HG03354 (cell line): ENCODE results near the gene GALNTL6.

Experiments used
- ATAC-seq: cut with Tn5 transposase; IDR thresholded peaks from one replicate; pipeline ENCODE4 v1.9.1; 2021; ENCODE audit warnings: mild to moderate bottlenecking; ENCODE audit not compliant: unreplicated experiment, poor library complexity, severe bottlenecking

GALNTL6 gene

GRCh38 chr4:172619218-172619617, 806.0 kb downstream of the GALNTL6 start:
- no peak for ATAC-seq

DNA sequence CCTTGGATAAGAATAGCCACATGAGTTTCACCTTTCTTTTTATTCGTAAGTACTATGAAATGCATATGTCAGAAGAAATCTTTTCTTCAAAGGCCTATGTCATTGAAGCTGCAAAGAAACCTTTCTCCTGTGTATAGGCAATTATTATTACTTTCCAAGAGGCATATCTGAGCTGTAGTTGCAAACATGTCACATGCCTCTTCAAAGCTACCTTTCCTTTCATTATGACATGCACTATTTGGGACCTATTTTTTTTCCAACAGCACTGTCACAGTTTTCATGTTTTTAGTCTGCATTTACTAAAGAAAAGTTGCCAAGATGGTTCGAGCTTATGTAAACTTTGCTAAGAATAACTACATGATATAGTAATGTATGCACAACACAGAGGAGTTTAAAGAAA, 806.6 kb downstream of the GALNTL6 start:
- ATAC-seq = no peak

DNA sequence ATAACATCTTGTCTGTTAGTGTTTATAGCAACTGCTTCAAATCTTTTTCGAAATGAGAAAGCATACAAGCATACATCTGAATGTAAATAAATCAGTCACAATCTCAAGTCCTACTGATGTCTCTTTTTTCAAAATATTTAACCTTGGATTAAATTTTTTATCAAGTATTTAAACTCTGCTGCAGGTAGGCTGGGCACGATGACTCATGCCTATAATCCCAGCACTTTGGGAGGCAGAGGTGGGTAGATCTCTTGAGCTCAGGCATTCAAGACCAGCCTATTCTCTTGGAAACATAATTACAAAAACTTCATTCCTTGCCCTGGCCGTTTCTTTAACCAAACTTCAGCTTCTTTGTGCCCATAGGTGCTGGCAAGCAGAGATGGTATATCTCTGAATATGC, 815.1 kb downstream of the GALNTL6 start:
- ATAC-seq = no peak

- no peak for ATAC-seq
Measured at GRCh38 chr4:172630280-172630679, 817.1 kb downstream of the GALNTL6 start.

DNA sequence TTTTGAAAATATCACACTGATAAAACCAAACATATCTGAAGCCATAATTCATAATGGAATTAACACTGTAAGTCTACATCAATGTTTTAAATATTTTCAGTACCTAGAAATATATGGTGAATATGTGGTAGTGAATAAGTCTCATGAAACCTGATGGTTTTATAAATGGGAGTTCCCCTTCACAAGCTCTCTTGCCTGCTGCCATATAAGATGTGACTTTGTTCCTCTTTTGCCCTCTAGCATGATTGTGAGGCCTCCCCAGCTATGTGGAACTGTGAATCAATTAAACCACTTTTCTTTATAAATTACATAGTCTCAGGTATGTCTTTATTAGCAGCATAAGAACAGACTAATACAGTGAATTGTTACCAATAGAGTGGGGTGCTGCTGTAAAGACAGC, 818.6 kb downstream of the GALNTL6 start:
- ATAC-seq = no peak

DNA sequence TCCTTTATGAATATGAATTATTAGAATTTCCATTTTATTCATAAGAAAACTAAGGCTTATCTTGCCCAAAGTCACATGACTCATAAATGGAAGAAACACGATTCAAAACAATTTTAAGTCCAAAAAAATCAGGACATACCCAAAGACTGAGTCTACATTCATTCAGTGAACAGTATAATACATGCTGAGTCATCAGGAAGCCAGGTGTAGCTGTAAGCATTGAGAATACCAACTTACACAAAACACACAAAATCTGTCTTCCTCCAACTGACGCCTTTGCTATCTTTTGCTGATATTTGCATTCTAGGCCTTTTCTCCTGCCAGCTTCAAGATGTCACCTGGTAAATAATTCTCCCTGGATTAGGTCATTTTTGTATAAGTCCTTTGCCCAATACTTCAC, 835.3 kb downstream of the GALNTL6 start:
- ATAC-seq = no peak

GRCh38 chr4:172649143-172649542, 835.9 kb downstream of the GALNTL6 start:
- no peak for ATAC-seq

DNA sequence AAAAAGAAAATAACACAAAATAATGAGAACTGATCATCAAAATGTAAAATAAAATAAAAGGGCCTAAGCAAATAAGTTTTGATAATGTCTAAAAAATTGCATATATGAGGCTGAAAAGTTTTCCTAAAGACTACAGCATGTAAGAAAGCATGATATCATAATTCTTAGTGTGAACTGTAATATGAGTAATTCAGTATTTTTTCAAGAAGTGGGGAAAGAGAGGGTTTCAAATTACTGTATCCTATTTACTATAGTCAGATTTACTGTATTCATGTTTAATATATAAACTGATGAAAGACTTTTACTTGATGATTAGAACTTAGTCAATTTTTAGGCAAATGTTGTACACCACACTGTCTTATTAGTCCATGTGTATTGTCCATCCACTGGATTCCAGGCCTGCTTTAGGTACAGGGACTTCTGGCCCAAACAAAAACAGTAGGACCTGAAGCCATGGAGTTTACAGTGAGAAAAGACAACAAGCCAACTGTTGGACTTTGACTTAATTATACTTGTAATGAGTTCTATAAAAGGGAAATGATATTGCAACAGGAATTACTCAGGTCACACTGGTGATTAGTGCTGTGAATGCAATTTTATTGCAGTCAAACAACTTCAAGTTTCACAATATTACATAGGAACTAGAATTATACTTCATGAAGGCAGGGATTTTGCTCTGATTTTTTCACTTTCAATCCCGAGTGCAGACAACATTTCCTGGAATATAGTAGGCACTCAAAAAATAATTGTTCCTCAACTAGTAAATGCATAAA, 837.7 kb downstream of the GALNTL6 start:
- no peak for ATAC-seq

GRCh38 chr4:172651961-172652360, 838.8 kb downstream of the GALNTL6 start:
- ATAC-seq = no peak

- no peak for ATAC-seq
Measured at GRCh38 chr4:172652369-172652768, 839.2 kb downstream of the GALNTL6 start.

DNA sequence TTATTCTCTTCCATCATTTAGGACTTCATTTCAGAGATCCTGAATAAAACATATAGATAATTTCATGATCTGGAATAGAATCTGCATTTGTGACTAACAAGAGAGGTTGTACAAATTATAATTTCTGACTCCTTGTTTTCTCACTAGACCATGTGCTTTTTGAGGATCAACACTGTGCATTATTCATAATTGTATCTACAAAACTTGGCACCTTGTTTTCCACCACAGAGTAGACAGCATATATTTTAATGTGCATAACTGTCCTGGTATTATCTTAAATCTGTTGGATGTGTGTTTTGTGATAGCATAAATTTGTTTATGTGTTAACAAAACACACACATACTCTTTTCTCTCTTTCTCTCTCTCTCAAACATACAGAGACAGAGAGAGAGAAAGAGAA, 840.5 kb downstream of the GALNTL6 start:
- no peak for ATAC-seq

DNA sequence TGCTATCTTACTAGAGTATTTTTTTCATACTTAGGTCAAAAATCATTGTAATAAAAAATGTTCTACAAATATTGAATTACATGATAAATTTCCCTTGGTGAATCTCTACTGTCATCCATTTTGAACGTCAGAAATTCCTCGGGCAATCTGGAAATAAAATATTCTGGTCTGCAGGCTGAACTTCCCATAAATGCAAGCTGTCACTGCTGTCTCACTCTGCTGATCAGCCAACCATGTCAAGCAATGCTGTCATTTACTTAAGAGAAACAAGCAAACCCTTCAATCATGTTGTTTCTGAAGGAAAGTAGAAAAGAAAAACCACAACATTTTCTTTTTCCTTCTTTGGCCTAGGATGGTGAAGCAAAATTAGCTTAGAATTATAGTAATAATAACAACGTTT, 841.3 kb downstream of the GALNTL6 start:
- no peak for ATAC-seq

- ATAC-seq = no peak
Measured at GRCh38 chr4:172656055-172656454, 842.9 kb downstream of the GALNTL6 start.

GRCh38 chr4:172657081-172657480, 843.9 kb downstream of the GALNTL6 start:
- ATAC-seq = no peak

GRCh38 chr4:172660251-172660650, 847.0 kb downstream of the GALNTL6 start:
- no peak for ATAC-seq

DNA sequence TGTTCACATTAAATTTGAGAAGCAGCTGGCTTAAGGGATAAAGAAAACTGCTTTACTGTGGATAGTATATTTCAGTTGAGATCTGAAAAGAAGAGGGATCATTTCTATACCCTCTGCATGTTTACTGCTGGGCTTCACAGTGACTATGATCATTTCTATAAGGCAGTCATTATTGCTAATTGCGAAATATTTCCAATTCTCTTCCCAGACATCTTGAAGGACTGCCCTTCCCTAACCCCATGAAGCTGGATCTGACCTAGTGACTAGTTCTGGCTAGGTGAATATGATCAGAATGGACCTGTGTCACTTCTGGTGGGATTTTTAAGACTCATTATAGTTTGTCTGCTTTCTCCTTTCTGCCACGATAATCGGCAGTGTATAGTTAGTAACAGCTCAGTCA, 848.9 kb downstream of the GALNTL6 start:
- no peak for ATAC-seq

- no peak for ATAC-seq
Measured at GRCh38 chr4:172666711-172667368, 853.6 kb downstream of the GALNTL6 start.

- ATAC-seq = no peak
Measured at GRCh38 chr4:172674811-172675210, 861.6 kb downstream of the GALNTL6 start.

DNA sequence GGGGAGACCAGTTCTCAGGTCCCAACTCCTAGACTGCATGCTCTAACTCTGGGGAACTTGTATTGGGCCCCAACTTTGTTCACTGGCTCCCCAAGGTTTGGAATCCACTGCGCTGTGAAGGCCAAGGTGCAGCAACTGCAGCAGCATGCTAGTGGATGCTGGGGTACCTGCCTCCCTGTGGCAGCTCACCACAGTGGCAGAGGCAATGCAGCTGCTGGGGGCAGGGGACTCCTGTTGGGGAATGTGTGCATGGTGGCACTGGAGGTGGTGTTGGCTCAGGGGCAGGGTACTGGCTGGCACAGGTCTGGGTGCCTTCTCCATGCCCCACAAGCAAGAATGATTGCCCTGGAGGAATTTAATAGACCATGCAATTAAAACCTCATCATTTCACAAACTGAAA, 862.0 kb downstream of the GALNTL6 start:
- no peak for ATAC-seq

DNA sequence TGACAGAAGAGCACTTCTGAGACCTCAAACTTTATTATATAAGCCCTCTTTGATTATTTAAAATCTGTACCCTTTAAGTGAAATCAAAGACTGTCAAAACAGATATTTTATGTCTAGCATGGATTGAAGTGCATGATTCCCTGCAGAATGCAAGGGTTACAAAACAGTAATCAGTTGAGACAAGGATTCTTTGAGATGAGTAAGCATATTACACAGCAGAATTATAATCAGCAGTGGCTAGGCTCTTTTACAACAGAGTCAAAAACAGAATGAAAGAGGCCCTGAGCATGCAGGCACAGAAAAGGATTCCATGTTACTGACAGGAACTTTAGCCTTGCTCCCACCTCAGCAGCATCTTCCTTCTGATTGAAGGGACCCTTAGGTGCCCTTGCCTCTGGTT, 867.5 kb downstream of the GALNTL6 start:
- no peak for ATAC-seq

DNA sequence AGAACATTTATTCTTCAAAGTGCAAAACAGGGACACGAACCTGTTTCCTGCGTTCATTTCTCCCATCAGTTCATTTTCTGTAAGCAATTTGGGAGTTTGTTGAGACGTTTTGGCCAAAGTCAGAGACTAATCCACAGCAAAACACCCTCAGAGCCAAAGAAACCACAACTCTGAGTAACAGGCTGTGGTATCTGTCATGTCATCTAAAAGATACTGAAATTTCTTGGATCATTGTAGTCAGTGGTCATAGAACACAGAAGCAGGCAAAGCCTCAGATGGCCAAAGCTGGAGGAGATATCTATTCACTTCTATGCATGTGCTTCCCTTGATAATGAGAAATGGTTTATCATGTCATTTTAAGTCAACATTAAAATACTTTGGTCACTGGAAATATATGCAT, 869.8 kb downstream of the GALNTL6 start:
- no peak for ATAC-seq
